Neuron (in vitro differentiated cells): ENCODE measurements around the gene HLA-DQB2.

Source experiments
- H2AFZ ChIP-seq: one replicate; pipeline ENCODE4 v1.6.1; 2013; ENCODE audit warnings: low read depth, mild to moderate bottlenecking, inconsistent platforms, low read length, moderate library complexity
- H3K27me3 ChIP-seq: one replicate; pipeline ENCODE4 v1.6.1; 2013; ENCODE audit warnings: low read length; ENCODE audit not compliant: insufficient read depth
- H3K36me3 ChIP-seq: one replicate; pipeline ENCODE4 v1.6.1; 2013; ENCODE audit warnings: low read length; ENCODE audit not compliant: insufficient read depth
- H3K4me1 ChIP-seq: one replicate; pipeline ENCODE4 v1.6.1; 2013; ENCODE audit warnings: low read length; ENCODE audit not compliant: insufficient read depth
- H3K4me3 ChIP-seq: 2 replicates; pipeline ENCODE4 v1.5.1; 2013; ENCODE audit warnings: mild to moderate bottlenecking, low read length, moderate library complexity
- H3K9me3 ChIP-seq: one replicate; pipeline ENCODE4 v1.6.1; 2013; ENCODE audit warnings: low read length

Gene HLA-DQB2

GRCh38 chr6:32718879-32719278 is 44.5 kb downstream of the HLA-DQB2 start:
- Histone ChIP-seq H3K36me3 (no peaks in the 10 kb centered on the region), H3K27me3 (no peaks in the 10 kb centered on the region), H3K4me1 (no peaks in the 10 kb centered on the region), H2AFZ (no peak overlapping the region), H3K9me3 (no peaks in the 10 kb centered on the region), H3K4me3 (no peak overlapping the region)

- no peaks in the 10 kb centered on the region for H3K36me3 ChIP-seq
- H3K27me3 ChIP-seq, result peaks cover 2% of the 10 kb centered on the region
- H3K9me3 ChIP-seq, result no peaks in the 10 kb centered on the region
- no peak overlapping the region for H3K4me3 ChIP-seq
- no peak overlapping the region for H2AFZ ChIP-seq
- H3K4me1 ChIP-seq, result no peaks in the 10 kb centered on the region
Measured at GRCh38 chr6:32716396-32716795, 46.9 kb downstream of the HLA-DQB2 start.

DNA sequence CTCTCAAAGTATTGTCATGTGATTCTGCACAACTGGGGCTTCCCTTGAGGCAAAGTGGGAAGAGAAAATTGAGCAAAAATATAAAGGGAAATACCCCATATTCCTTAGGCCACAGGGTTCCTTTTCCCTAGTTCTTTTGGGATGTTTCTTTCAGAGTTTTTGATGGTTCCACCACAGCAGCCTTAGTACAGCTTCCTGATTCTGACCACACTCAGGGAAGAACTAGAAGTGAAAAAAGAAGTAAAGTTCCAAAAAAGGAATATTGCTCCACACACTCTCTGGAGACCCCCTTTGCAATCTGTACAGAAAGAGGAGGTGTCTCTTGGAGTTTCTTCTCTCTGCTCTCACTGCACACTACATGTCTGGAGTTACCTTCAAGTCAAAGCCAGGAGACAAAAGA is 50.1 kb downstream of the HLA-DQB2 start:
- Histone ChIP-seq H3K27me3 (peaks cover 2% of the 10 kb centered on the region), H3K4me3 (no peak overlapping the region), H3K9me3 (no peaks in the 10 kb centered on the region), H3K4me1 (no peaks in the 10 kb centered on the region), H2AFZ (no peak overlapping the region), H3K36me3 (no peaks in the 10 kb centered on the region)

- Histone ChIP-seq H3K4me1 (no peaks in the 10 kb centered on the region), H2AFZ (no peak overlapping the region), H3K27me3 (peaks cover 2% of the 10 kb centered on the region), H3K36me3 (no peaks in the 10 kb centered on the region), H3K4me3 (no peak overlapping the region), H3K9me3 (no peaks in the 10 kb centered on the region)
Measured at GRCh38 chr6:32709625-32710024, 53.7 kb downstream of the HLA-DQB2 start.
